Peyer's patch (tissue), 4 donors: Measurements from ENCODE around the gene SUPT4H1. TPM values are rescaled to one million over a fixed set of nuclear protein-coding genes. Genes with fewer than 3 reads are reported as not detected.
"Not testable (repeated sequence)": the region's sequence is repeated elsewhere in the genome, so short reads cannot be mapped to it uniquely, and the experiment has no call there.

Experiments
- DNase-seq, 3 donors: peaks; one replicate each; pipeline ENCODE4 v3.0.0-alpha.2; 2017 to 2019
- H3K27ac ChIP-seq, 4 donors: fragments of 200-600 bp; sonication (generic); one replicate each; pipeline ENCODE4 v1.5.1; 2016 to 2019
- H3K27me3 ChIP-seq, 2 donors: fragments of 200-600 bp; sonication (generic); one replicate each; pipeline ENCODE4 v1.5.1; 2019
- H3K36me3 ChIP-seq, 3 donors: fragments of 200-600 bp; sonication (generic); one replicate each; pipeline ENCODE4 v1.5.1; 2016 to 2019
- H3K4me1 ChIP-seq, 4 donors: fragments of 200-600 bp; sonication (generic); one replicate each; pipeline ENCODE4 v1.5.1; 2016 to 2019
- H3K4me3 ChIP-seq, 4 donors: fragments of 200-600 bp; sonication (generic); 1 replicate in 3 of 4; 2 replicates in 1 of 4; pipeline ENCODE4 v1.5.1; 2016 to 2019; ENCODE audit warnings: mild to moderate bottlenecking in 1 of 4
- H3K9me3 ChIP-seq, 4 donors: fragments of 200-600 bp; sonication (generic); one replicate each; pipeline ENCODE4 v1.5.1; 2016 to 2019; ENCODE audit warnings: mild to moderate bottlenecking in 1 of 4
- CTCF ChIP-seq, 6 experiments: fragments of 450-650 bp in 4 of 6; fragments of 200-600 bp in 2 of 6; sonication (generic) in 1 of 6; IDR thresholded peaks; one replicate each; pipeline ENCODE4 v1.5.1; 2017 to 2019; ENCODE audit warnings: antibody characterized with exemption in 6 of 6, mild to moderate bottlenecking in 3 of 6, moderate library complexity in 1 of 6
- POLR2A ChIP-seq, 2 donors: fragments of 450-650 bp; IDR thresholded peaks; one replicate each; pipeline ENCODE4 v1.5.1; 2017; ENCODE audit warnings: antibody characterized with exemption in 2 of 2, mild to moderate bottlenecking in 2 of 2, moderate library complexity in 2 of 2
- total RNA-seq, 4 donors: library from RNA; depleted of rRNA; stranded (reverse); fragments of >200 nt; gene quantifications; one replicate each; pipeline ENCODE4 v1.1.0, GENCODE V29; 2016

Gene SUPT4H1
- 10 to 100 TPM; 31.9 to 56.1 (median 47.9) TPM for total RNA-seq

DNA sequence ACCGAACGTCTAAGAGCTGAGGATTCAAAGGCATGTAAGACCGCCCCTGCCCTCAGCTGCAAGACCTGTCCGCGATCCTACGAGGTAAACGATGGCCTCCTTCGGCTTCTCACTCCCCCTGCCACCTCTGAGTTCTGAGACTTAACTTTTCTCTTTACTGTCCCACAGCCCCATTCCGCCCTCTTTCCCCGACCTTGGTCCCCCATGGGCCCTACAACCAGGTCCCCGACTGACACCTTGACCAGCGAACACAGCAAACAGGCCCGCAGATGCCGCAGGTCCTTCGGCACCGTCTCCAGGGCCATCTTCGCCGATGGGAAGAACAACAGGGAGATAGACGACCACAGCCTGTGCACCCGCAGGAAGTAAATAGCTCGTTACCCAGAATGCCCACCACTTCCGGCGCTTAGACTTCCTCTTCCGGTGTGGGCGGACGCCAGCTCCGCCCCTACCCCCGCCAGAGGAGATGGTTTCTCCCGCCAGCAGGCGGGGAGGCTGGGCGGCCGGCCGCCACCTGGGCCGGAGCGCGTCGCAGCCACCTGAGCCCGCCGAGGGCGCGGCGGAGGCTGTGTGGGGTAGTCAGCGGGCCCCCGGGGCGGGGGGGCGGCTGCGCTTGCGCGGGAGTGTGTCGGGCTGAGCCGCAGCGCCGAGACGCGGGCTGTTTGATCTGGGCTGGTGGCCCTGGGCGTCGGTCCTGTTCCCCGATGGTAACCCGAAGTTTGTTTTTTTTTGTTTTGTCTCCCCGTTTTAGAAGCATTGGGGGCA is at the start of gene SUPT4H1:
TSS of gene SUPT4H1 (minus strand) at position 371 of the 765 bp plus-strand sequence. CDS start at position 305, 66 bp downstream.
- peaks cover 0 to 13% (median 5%) of the 10 kb centered on the region in 4 donors for H3K4me1 ChIP-seq
- H3K36me3 ChIP-seq = peaks cover 0 to 40% (median 0%) of the 10 kb centered on the region in 3 donors
- H3K4me3 ChIP-seq = peak within 1 kb of the TSS; percentile 64 to 80 (median 72)
- no peaks in the 10 kb centered on the region for H3K9me3 ChIP-seq
- H3K27me3 ChIP-seq = no peaks in the 10 kb centered on the region
- TF ChIP-seq POLR2A (IDR thresholded peaks at IDR 0.05) (peak; percentile 78 to 88), CTCF (IDR thresholded peaks at IDR 0.05) (peak in 4 of 6 experiments; percentile 23 to 47 (median 34))
- H3K27ac ChIP-seq = peak within 1 kb of the TSS; percentile 85 to 96 (median 88)
- DNase-seq = peak; percentile 86 to 95 (median 95)

DNA sequence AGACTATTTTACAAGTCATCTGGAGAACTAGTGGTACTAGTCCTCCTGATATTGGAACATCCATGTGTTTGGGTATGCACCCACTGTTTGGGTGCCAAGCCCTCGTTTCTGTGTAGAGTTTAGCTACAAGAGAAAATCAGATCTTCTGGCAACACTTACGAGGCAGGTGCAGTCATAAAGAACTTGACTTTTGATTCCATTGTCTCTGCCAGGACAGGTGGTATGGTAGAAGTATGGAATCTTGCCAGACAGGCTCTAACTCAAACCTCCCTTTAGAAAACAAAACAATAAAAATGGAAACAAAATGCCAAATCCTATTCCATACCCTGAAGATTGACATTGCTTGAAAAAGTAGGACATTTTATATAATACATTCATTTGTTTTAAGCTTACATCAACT is 49.3 kb upstream of the SUPT4H1 start:
- no peaks in the 10 kb centered on the region for H3K36me3 ChIP-seq
- H3K27ac ChIP-seq = peak overlapping the region in 1 of 4 donors; percentile 60
- DNase-seq = no peak

DNA sequence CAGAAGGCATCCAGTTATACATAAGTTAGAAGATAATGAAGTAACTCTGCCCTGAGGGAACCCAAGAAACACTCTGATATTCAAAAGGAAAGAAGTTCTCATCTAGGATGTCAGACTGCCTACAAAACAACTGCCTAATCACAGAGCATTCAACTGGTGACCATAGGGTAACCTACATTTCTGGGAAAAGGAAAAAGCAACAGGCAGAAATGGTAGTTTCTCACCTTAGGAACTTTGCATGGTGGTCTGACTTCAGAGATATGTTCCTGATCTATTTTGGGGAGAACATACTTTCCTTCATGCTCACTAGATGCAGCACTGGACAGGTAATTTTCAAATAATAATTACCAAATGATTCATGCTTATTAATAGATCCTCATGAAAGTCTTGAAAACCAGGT is 48.8 kb upstream of the SUPT4H1 start:
- Histone ChIP-seq H3K27ac (peak overlapping the region in 1 of 4 donors; percentile 60), H3K4me1 (peaks cover 0 to 17% (median 0%) of the 10 kb centered on the region in 4 donors), H3K4me3 (no peak overlapping the region), H3K27me3 (no peaks in the 10 kb centered on the region), H3K36me3 (no peaks in the 10 kb centered on the region), H3K9me3 (no peaks in the 10 kb centered on the region)
- DNase-seq = no peak
- TF ChIP-seq POLR2A (IDR thresholded peaks at IDR 0.05) (no peak), CTCF (IDR thresholded peaks at IDR 0.05) (no peak)

More for the DNA sequence above, 49.3 kb upstream of the SUPT4H1 start:
- TF ChIP-seq CTCF (IDR thresholded peaks at IDR 0.05) (no peak), POLR2A (IDR thresholded peaks at IDR 0.05) (no peak)
- H3K4me3 ChIP-seq = no peak overlapping the region
- no peaks in the 10 kb centered on the region for H3K27me3 ChIP-seq
- H3K9me3 ChIP-seq = no peaks in the 10 kb centered on the region
- peaks cover 0 to 17% (median 0%) of the 10 kb centered on the region in 4 donors for H3K4me1 ChIP-seq

DNA sequence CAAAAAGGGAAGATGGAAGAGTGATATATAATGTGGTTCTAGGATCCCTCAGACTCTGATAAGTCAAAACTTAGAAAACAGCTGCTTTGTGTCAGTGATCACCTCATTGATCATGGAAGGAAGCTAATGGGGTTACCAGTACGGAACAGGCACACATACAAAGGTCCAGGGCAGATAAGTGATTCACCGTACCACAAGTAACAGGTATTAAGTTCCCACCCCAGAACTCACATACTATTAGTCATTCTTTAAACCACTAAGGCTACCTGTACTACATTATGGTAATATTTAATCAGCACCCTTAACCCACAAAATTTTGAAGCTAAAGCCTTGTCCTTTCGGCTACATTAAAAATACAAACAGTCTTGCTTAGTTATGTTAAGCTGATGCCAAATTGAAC is 48.0 kb upstream of the SUPT4H1 start:
- no peaks in the 10 kb centered on the region for H3K36me3 ChIP-seq
- H3K9me3 ChIP-seq = no peaks in the 10 kb centered on the region
- H3K27ac ChIP-seq = peak overlapping the region in 2 of 4 donors; percentile 19 to 60
- no peaks in the 10 kb centered on the region for H3K27me3 ChIP-seq
- H3K4me3 ChIP-seq = no peak overlapping the region
- DNase-seq = no peak
- TF ChIP-seq POLR2A (IDR thresholded peaks at IDR 0.05) (no peak), CTCF (IDR thresholded peaks at IDR 0.05) (no peak)
- peaks cover 0 to 20% (median 0%) of the 10 kb centered on the region in 4 donors for H3K4me1 ChIP-seq

DNA sequence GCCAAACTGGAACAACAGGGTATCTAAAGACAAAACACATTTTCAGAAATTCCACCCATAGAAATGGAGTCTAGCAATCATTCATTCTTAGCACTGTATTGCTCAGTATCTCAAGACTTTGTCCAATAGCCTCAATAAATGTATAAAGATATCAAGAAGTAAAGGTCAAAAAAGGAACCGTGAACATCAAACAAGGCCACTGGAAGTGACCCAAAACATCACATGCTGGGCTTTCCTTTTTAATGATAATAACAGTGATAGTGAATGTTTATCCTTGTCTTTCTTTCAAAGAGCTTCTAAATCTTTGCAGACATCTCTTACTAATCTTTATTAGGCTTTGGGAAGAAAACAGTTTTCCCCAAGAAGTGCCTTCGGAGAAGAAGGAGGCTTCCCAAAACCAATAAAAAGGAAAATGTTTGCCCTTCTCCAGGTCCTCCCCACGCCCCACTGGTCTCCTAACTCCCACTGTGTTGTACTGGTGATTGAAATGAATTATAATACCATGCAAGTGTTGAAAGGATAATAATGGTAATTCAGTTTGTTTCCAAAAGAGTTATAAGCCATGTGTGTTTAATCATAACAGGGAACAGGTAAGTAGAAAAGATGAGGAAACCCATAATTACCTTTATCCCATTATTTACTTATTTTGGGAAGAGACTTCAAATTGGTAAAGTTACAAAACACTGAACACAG is 46.7 kb upstream of the SUPT4H1 start:
- Histone ChIP-seq H3K4me1 (peaks cover 0 to 29% (median 0%) of the 10 kb centered on the region in 4 donors), H3K27me3 (no peaks in the 10 kb centered on the region), H3K4me3 (no peak overlapping the region), H3K27ac (peak overlapping the region in 2 of 4 donors; percentile 3 to 30), H3K36me3 (no peaks in the 10 kb centered on the region), H3K9me3 (no peaks in the 10 kb centered on the region)
- TF ChIP-seq POLR2A (IDR thresholded peaks at IDR 0.05) (no peak), CTCF (IDR thresholded peaks at IDR 0.05) (no peak)
- DNase-seq = no peak

GRCh38 chr17:58397421-58397820 is 45.4 kb upstream of the SUPT4H1 start:
- peaks cover 0 to 31% (median 0%) of the 10 kb centered on the region in 4 donors for H3K4me1 ChIP-seq
- H3K27ac ChIP-seq, H3K27me3 ChIP-seq, DNase-seq, H3K36me3 ChIP-seq, H3K4me3 ChIP-seq, H3K9me3 ChIP-seq: not testable (repeated sequence)
